HEK293T (cell line): Measurements from ENCODE around the gene RORB.

ENCODE experiments used
- ARNT ChIP-seq: fragments of 450-650 bp; IDR thresholded peaks from 2 replicates; pipeline ENCODE4 v1.6.1; 2017; ENCODE audit warnings: mild to moderate bottlenecking
- BHLHE40 ChIP-seq: fragments of 450-650 bp; IDR thresholded peaks from 2 replicates; pipeline ENCODE4 v1.6.1; 2016; ENCODE audit warnings: mild to moderate bottlenecking, moderate library complexity, borderline replicate concordance
- FOXK2 ChIP-seq: fragments of 450-650 bp; IDR thresholded peaks from 2 replicates; pipeline ENCODE4 v1.6.1; 2016; ENCODE audit warnings: mild to moderate bottlenecking
- FOXM1 ChIP-seq: fragments of 450-650 bp; IDR thresholded peaks from 2 replicates; pipeline ENCODE4 v1.6.1; 2017; ENCODE audit warnings: mild to moderate bottlenecking, borderline replicate concordance
- HDGF ChIP-seq: fragments of 450-650 bp; IDR thresholded peaks from 2 replicates; pipeline ENCODE4 v1.6.1; 2017; ENCODE audit warnings: antibody characterized with exemption, borderline replicate concordance
- NFRKB ChIP-seq: fragments of 450-650 bp; IDR thresholded peaks from 2 replicates; pipeline ENCODE4 v1.6.1; 2016; ENCODE audit warnings: mild to moderate bottlenecking, moderate library complexity
- PKNOX1 ChIP-seq: fragments of 450-650 bp; IDR thresholded peaks from 2 replicates; pipeline ENCODE4 v1.6.1; 2016
- SP1 ChIP-seq: fragments of 450-650 bp; IDR thresholded peaks from 2 replicates; pipeline ENCODE4 v1.6.1; 2017
- TARDBP ChIP-seq: fragments of 450-650 bp; IDR thresholded peaks from 2 replicates; pipeline ENCODE4 v1.6.1; 2016
- ZNF384 ChIP-seq: fragments of 450-650 bp; IDR thresholded peaks from 2 replicates; pipeline ENCODE4 v1.6.1; 2016

GRCh38 chr9:74672237-74672636 lies 175.1 kb downstream of the RORB start:
- no peak for TF ChIP-seq FOXM1
- TF ChIP-seq HDGF: no peak
- no peak for TF ChIP-seq NFRKB
- TF ChIP-seq PKNOX1: no peak
- TF ChIP-seq ZNF384: no peak
- no peak for TF ChIP-seq BHLHE40
- TF ChIP-seq TARDBP: no peak
- TF ChIP-seq FOXK2: no peak
- no peak for TF ChIP-seq SP1
- no peak for TF ChIP-seq ARNT
